Esophagus muscularis mucosa (tissue), 4 donors: ENCODE measurements around the gene KRTAP20-4. TPM values are rescaled to one million over a fixed set of nuclear protein-coding genes. Genes with fewer than 3 reads are reported as not detected.

Experiments used
- DNase-seq: peaks from one replicate; pipeline ENCODE4 v3.0.0-alpha.2; 2017; ENCODE audit errors: extremely low spot score
- H3K27ac ChIP-seq, 4 donors: fragments of 200-600 bp; sonication (generic); replicated peaks in 1 of 4; 1 replicate in 3 of 4; 2 replicates in 1 of 4; pipeline ENCODE4 v1.5.1; 2016 to 2019; ENCODE audit warnings: mild to moderate bottlenecking in 1 of 4
- H3K27me3 ChIP-seq, 4 donors: fragments of 200-600 bp; sonication (generic); one replicate each; pipeline versions ENCODE4 v1.5.1 to v1.6.0; 2016 to 2019
- H3K36me3 ChIP-seq, 4 donors: fragments of 200-600 bp; sonication (generic); one replicate each; pipeline ENCODE4 v1.5.1; 2016 to 2019
- H3K4me1 ChIP-seq, 4 donors: fragments of 200-600 bp; sonication (generic); one replicate each; pipeline ENCODE4 v1.5.1; 2016 to 2019
- H3K4me3 ChIP-seq, 4 donors: fragments of 200-600 bp; sonication (generic); 1 replicate in 2 of 4; 2 replicates in 2 of 4; pipeline ENCODE4 v1.5.1; 2016 to 2019; ENCODE audit warnings: mild to moderate bottlenecking in 4 of 4, moderate library complexity in 1 of 4
- H3K9me3 ChIP-seq, 4 donors: fragments of 200-600 bp; sonication (generic); 1 replicate in 3 of 4; 2 replicates in 1 of 4; pipeline ENCODE4 v1.5.1; 2016 to 2019
- EP300 ChIP-seq: sonication (generic); formaldehyde crosslinking; IDR thresholded peaks from one replicate; pipeline ENCODE4 v1.6.1; 2017; ENCODE audit warnings: antibody characterized with exemption
- POLR2A ChIP-seq: fragments of 450-650 bp; IDR thresholded peaks from one replicate; pipeline ENCODE4 v1.6.1; 2017; ENCODE audit warnings: antibody characterized with exemption, moderate library complexity, mild to moderate bottlenecking, low read depth
- POLR2AphosphoS5 ChIP-seq, 2 donors: sonication (generic); formaldehyde crosslinking; IDR thresholded peaks; one replicate each; pipeline ENCODE4 v1.6.1; 2017; ENCODE audit warnings: antibody characterized with exemption in 2 of 2
- WGBS: methylation state at CpG from one replicate; pipeline ENCODE4 v1.1.5; 2018; 5-methylcytosine and 5-hydroxymethylcytosine counted together
- intact Hi-C: fragments of 100-400 bp; cut with DNase I; formaldehyde crosslinking; loops from one replicate; pipeline ENCODE4 v1.15.1; 2023
- total RNA-seq, 4 donors: library from RNA; depleted of rRNA; stranded (reverse); fragments of >200 nt; gene quantifications; one replicate each; pipeline versions ENCODE4 v1.1.0 to v1.2.1, GENCODE V29; 2016
- TF ChIP-seq, protein P1 (sequence below), 3 experiments: fragments of 200-600 bp in 2 of 3; fragments of 450-650 bp in 1 of 3; sonication (generic) in 2 of 3; IDR thresholded peaks; one replicate each; pipeline ENCODE4 v1.5.1; 2017 to 2019; ENCODE audit warnings: antibody characterized with exemption in 3 of 3, mild to moderate bottlenecking in 2 of 3, moderate library complexity in 1 of 3

The KRTAP20-4 gene
- total RNA-seq, 4 donors from 2014 or later = not detected

DNA sequence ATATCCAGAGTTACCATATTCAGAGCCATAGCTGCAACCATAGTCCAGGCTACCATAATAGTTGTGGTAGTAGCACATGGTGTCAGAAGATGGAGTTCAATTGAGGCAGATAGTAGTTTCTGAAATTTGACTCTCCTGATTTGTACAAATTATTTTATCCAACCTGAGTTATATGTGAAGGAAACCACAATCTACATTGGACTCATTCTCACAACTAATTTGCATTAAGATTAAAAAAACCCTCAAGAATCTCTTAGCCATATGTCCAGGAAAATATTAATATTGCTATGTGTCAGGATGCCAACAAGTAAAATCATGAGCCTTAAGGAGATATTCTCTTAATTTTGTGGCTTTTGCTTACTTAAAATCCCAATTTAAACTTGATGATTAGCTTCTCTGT lies 30.1 kb upstream of the KRTAP20-4 start, which contains the start of gene KRTAP22-2:
Gene KRTAP22-2 (minus strand): TSS at position 101 of the 400 bp plus-strand sequence.
- Histone ChIP-seq H3K4me3 (no peak within 1 kb of the TSS), H3K27ac (no peak within 1 kb of the TSS), H3K36me3 (no peaks in the 10 kb centered on the region), H3K9me3 (no peaks in the 10 kb centered on the region), H3K27me3 (no peaks in the 10 kb centered on the region), H3K4me1 (no peaks in the 10 kb centered on the region)
- no peak for DNase-seq
- no peak for TF ChIP-seq POLR2A
- TF ChIP-seq EP300 = no peak
- TF ChIP-seq POLR2AphosphoS5 (IDR thresholded peaks at IDR 0.05) = no peak
- TF ChIP-seq, protein P1, sequence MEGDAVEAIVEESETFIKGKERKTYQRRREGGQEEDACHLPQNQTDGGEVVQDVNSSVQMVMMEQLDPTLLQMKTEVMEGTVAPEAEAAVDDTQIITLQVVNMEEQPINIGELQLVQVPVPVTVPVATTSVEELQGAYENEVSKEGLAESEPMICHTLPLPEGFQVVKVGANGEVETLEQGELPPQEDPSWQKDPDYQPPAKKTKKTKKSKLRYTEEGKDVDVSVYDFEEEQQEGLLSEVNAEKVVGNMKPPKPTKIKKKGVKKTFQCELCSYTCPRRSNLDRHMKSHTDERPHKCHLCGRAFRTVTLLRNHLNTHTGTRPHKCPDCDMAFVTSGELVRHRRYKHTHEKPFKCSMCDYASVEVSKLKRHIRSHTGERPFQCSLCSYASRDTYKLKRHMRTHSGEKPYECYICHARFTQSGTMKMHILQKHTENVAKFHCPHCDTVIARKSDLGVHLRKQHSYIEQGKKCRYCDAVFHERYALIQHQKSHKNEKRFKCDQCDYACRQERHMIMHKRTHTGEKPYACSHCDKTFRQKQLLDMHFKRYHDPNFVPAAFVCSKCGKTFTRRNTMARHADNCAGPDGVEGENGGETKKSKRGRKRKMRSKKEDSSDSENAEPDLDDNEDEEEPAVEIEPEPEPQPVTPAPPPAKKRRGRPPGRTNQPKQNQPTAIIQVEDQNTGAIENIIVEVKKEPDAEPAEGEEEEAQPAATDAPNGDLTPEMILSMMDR (IDR thresholded peaks at IDR 0.05) = no peak
- intact Hi-C loops = no loop called here

- intact Hi-C loops = no loop called here
- Histone ChIP-seq H3K27me3 (no peaks in the 10 kb centered on the region), H3K4me3 (no peak within 1 kb of the TSS), H3K9me3 (no peaks in the 10 kb centered on the region), H3K27ac (no peak within 1 kb of the TSS), H3K36me3 (no peaks in the 10 kb centered on the region), H3K4me1 (no peaks in the 10 kb centered on the region)
- TF ChIP-seq POLR2A (no peak), EP300 (no peak), POLR2AphosphoS5 (IDR thresholded peaks at IDR 0.05) (no peak)
- TF ChIP-seq, protein P1 (IDR thresholded peaks at IDR 0.05) = no peak
- 78% methylated on average over 4 of the region's 4 CpGs for WGBS
- no peak for DNase-seq
Observed at GRCh38 chr21:30592140-30592539, 28.3 kb upstream of the KRTAP20-4 start, which contains the start of gene KRTAP6-3. TSS of gene KRTAP6-3 (plus strand) at chr21:30592440. CDS start at chr21:30592446, 6 bp downstream.

- no peak for DNase-seq
- 87% methylated on average over 6 of the region's 6 CpGs for WGBS
Observed at GRCh38 chr21:30598802-30599201, 21.6 kb upstream of the KRTAP20-4 start, which contains the start of gene KRTAP6-2. TSS of gene KRTAP6-2 (minus strand) at chr21:30598902. CDS start at chr21:30598874, 28 bp downstream.

GRCh38 chr21:30600787-30601186 lies 19.6 kb upstream of the KRTAP20-4 start, which contains the start of gene KRTAP22-1:
TSS of gene KRTAP22-1 (plus strand) at chr21:30601087.
- Histone ChIP-seq H3K4me3 (no peak within 1 kb of the TSS), H3K4me1 (no peaks in the 10 kb centered on the region), H3K27ac (no peak within 1 kb of the TSS), H3K9me3 (no peaks in the 10 kb centered on the region), H3K27me3 (no peaks in the 10 kb centered on the region), H3K36me3 (no peaks in the 10 kb centered on the region)
- intact Hi-C loops = no loop called here
- TF ChIP-seq EP300 = no peak
- TF ChIP-seq, protein P1 (IDR thresholded peaks at IDR 0.05) = no peak
- no peak for TF ChIP-seq POLR2AphosphoS5 (IDR thresholded peaks at IDR 0.05)
- no peak for TF ChIP-seq POLR2A
- 94% methylated on average over 1 of the region's 1 CpG for WGBS
- no peak for DNase-seq

More at GRCh38 chr21:30598802-30599201, 21.6 kb upstream of the KRTAP20-4 start, which contains the start of gene KRTAP6-2:
- Histone ChIP-seq H3K27ac (no peak within 1 kb of the TSS), H3K4me1 (no peaks in the 10 kb centered on the region), H3K36me3 (no peaks in the 10 kb centered on the region), H3K27me3 (no peaks in the 10 kb centered on the region), H3K9me3 (no peaks in the 10 kb centered on the region), H3K4me3 (no peak within 1 kb of the TSS)
- intact Hi-C loops = no loop called here
- TF ChIP-seq EP300 (no peak), POLR2AphosphoS5 (IDR thresholded peaks at IDR 0.05) (no peak), POLR2A (no peak)
- TF ChIP-seq, protein P1 (IDR thresholded peaks at IDR 0.05) = no peak

- TF ChIP-seq POLR2AphosphoS5 (IDR thresholded peaks at IDR 0.05) = no peak
- TF ChIP-seq POLR2A = no peak
- TF ChIP-seq, protein P1 (IDR thresholded peaks at IDR 0.05) = no peak
- no peak for TF ChIP-seq EP300
- no peaks in the 10 kb centered on the region for H3K27me3 ChIP-seq
- no CpG with 5 or more reads among the region's 2 CpGs for WGBS
- no peak overlapping the region for H3K4me3 ChIP-seq
- H3K9me3 ChIP-seq = no peaks in the 10 kb centered on the region
- DNase-seq = no peak
- intact Hi-C loops = no loop called here
- H3K27ac ChIP-seq = no peak overlapping the region
- no peaks in the 10 kb centered on the region for H3K36me3 ChIP-seq
- H3K4me1 ChIP-seq = no peaks in the 10 kb centered on the region
Observed at GRCh38 chr21:30605968-30606367, 14.5 kb upstream of the KRTAP20-4 start.
